GM18909 (cell line): ENCODE results near the gene IL19.
"Not testable (repeated sequence)": the region's sequence is repeated elsewhere in the genome, so short reads cannot be mapped to it uniquely, and the experiment has no call there.

Experiments
- ATAC-seq: cut with Tn5 transposase; IDR thresholded peaks from one replicate; pipeline ENCODE4 v1.9.1; 2021; ENCODE audit warnings: mild to moderate bottlenecking; ENCODE audit not compliant: unreplicated experiment, poor library complexity

IL19 gene

DNA sequence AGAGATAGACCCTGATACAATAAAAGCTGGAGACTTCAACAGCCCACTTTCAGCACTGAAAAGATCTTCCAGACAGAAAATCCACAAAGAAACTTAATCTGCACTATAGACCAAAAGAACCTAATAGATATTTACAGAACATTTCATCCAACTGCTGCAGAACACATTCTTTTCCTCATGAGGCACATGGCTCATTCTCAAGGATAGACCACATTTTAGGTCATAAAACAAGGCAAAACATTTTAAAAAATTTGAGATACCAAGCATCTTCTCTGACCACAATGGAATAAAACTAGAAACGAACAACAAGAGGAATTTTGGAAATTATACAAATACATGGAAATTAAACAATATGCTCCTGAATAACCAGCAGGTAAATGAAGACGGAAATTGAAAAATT, 79.8 kb downstream of the IL19 start:
- ATAC-seq, result no peak

DNA sequence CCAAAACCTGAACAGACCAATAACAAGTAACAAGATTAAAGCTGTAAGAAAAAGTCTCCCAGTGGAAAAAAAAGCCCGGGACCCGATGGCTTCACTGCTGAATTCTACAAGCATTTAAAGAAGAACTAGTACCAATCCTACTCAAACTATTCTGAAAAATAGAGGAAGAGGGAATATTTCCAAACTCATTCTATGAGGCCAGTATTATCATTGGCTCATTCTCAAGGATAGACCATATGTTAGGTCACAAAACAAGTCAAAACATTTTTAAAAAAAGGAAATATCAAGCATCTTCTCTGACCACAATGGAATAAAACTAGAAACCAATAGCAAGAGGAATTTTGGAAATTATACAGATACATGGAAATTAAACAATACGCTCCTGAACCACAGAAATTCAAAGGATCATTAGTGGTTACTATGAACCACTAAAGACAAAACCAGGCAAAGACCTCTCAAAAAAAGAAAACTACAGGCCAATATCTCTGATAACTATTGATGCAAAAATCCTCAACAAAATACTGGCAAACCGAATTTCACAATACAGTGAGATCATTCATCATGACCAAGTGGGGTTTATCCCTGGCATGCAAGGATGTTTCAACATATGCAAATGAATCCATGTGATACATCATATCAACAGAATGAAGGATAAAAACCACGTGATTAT, 80.9 kb downstream of the IL19 start:
- no peak for ATAC-seq

DNA sequence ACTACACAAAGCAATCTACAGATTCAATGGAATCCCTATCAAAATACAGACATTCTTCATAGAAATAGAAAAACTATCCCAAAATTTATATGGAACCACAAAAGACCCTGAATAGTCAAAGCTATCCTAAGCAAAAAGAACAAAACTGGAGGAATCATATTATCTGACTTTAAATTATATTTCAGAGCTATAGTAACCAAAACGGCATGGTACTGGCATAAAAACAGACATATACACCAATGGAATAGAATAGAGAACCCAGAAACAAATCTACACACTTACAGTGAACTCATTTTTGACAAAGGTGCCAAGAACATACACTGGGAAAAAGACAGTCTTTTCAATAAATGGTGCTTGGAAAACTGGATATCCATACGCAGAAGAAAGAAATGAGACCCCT, 82.1 kb downstream of the IL19 start:
- ATAC-seq, result not testable (repeated sequence)

DNA sequence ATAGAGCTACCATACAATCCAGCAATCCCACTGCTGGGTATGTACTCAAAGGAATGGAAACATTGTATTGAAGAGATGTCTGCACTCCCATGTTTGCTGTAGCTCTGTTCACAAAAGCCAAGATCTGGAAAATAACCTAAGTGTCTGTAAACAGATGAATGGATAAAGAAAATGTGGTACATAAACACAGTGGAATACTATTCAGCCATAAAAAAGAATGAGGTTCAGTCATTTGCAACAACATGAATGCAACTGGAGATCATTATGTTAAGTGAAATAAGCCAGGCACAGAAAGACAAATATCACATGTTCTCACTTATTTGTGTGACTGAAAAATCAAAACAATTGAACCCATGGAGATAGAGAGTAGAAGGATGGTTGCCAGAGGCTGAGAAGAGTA, 83.1 kb downstream of the IL19 start:
- ATAC-seq, result not testable (repeated sequence)

DNA sequence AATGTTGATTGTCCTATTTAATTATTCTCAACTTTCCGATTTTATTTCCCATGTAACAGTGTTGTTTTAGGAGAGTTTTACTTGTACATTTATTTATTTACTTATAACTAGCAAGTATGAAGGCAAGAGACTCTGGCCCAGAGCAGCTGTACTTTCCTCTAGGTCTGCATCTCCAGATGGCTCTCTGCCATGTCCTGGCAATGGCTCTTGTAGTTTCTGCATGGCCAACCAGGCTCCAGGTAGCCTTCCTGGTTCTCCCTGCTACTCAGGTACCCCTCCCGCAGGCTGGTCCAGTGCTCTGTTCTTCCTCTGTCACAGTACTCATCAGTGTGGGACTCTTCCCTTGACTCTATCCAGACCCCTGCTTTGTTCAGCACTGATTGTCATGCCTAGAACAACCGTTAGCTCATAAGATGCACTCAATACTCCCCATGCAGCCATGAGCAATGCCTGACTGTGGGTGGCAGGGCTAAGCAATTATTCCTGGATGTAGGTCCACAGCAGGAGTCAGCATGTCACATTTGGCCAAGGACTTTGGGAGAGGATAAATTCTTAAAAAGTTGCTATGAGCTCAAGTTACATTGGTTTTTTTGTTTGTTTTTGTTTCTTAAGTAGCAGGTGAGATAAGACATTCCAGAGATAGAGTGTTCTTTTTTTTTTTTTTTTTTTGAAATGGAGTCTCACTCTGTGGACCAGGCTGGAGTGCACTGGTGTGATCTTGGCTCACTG, 84.0 kb downstream of the IL19 start:
- no peak for ATAC-seq

DNA sequence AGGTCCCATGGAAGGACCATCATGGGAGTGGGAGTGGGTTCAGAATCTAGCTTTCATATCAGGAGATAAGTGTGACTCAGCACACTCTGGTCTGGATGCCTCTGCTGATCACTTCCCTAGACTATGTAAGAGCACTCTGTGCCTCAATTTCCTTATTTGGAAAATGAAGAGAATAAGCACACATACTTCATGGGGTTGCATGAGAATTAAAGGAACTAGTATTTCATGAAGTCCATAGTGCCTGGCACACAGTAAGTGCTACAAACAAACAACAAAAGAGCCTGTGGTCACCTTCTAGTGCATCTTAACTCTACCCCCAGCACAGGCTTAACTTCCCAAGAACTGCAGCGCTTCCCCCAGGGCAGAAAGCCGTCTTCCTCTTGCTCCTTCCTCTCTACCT, 85.3 kb downstream of the IL19 start:
- no peak for ATAC-seq

DNA sequence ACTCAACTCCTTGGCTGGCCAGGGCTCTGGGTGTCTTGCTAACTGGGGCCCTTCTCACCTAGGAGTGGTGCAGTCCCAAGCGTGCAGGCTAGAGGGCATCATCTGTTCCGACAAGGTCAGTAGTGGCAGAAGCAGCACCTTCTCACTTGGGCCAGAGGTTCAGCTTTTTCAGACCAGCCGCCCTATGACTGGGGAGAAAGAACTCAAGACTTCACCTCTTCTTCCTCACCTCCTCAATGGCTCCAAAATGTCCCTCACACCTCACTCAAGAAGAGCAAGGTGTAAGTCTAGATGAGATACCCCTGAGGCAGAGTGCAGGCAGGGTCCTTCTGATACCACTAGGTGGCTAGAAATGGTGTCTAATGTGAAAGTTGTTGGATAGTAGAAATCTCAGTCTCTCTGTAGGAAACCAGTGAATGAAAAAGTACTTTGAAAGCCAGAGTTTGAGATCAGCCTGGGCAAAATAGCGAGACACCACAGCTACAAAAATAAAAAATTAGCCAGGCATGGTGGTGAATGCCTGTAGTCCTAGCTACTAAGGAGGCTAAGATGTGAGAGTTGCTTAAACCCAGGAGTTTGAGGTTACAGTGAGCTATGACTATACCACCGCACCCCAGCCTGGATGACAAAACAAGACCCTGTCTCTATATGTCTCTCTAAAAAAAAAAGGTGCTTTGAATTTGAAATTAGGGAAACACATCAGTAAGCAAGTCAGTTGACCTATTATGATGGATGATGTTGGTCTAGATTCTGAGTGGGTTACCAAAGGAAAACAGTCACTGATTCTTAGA, 86.3 kb downstream of the IL19 start:
- no peak for ATAC-seq

DNA sequence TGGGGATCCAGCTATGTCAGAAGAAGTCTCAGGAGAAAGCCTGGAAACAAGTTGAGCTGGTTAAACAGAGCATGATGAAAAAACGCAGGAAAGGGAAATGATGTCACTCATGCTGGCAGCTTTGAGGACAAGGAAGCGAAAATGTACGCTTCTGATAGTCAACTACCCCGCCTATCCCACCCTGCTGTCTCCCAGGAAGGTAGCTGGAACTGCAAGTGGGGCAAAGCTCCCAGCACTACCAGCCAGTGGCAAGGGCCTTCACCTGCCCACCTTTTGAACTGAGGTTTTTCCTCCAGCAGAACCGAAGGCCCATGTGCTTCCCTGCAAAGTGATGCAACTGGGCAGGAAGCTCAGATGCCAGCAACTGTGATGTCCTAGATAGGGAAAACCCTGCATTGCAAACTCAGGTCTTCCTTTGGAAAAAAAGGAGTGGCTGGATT, 88.5 kb downstream of the IL19 start:
- ATAC-seq, result no peak

DNA sequence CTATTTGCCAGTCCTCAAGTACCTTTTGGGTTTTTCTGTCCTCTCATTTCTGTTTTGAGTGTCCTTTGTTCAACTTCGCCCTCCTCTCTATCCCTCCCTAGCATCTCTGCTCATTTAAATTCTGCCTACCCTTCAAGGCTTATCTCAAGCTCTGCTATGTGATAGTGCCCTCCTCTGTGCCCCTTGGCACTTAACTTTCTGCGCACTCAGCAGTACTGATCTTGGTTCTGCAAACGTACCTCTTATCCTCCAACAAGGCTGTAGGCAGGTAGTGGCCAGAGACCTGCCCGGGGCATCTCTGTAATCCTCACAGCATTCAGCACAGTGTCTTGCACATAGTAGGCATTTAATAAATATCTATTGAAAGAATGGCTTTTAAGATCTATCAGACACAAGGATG, 89.6 kb downstream of the IL19 start:
- ATAC-seq, result no peak

DNA sequence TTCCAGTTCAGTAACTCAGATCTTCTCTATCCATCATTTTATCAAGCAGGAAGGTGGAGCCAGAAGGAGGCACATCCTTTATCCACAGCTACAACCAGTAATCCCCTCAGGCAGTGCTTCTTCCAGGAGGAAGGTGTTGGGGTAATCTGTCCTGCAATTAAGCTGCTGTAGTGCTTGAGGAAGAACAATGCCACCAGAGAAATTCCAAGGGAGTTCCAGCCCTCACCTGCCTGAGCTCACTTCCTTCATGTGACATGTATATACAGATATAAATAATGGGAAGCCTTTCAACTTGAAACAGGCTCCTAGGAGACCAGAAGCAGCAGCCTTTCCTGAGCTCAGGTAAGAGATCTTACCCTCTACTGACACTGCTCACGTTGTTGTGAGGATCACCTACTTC, 92.7 kb downstream of the IL19 start:
- no peak for ATAC-seq

DNA sequence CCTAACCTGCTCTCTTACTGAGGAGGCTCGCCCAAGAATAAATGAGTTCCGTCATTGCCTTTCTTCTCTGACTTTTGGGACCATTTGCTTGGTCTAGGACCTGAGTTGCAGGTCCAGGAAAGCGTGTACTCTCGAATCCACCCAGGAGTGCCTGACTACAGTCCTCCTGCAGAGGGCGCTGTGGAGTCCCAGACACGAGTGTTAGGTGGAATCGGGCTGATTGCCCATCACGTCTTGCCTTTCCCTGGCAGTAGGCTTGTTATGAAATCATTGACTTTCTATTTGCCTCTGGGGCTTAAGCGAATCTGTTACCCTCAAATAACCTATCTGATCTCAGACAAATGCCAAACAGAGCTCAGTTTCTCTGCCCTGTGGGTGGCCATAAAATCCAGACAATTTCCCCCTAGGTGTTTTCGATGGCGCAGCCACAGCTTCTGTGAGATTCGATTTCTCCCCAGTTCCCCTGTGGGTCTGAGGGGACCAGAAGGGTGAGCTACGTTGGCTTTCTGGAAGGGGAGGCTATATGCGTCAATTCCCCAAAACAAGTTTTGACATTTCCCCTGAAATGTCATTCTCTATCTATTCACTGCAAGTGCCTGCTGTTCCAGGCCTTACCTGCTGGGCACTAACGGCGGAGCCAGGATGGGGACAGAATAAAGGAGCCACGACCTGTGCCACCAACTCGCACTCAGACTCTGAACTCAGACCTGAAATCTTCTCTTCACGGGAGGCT, 94.5 kb downstream of the IL19 start, which contains the start of gene IL20:
Gene IL20 (plus strand): TSS at position 685 of the 733 bp plus-strand sequence. CDS start 230 bp downstream, outside the sequence.
- no peak for ATAC-seq

DNA sequence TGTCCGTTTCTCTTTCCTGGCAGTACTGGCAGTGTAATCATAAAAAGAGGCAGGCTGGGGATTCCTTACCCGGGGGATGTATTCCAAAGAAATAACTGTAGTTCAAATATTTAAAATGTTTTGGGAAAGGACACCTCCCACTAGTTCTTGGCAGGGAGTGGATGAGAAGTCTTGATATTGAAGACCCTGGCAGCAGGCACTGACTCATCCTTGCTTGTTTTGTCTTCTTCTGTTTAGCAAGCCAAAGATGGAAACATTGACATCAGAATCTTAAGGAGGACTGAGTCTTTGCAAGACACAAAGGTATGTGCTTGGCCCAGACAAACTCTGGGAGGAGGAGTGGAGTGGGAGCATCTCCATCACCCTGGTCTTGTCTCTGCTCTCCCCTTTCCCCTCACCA, 95.5 kb downstream of the IL19 start:
- no peak for ATAC-seq

DNA sequence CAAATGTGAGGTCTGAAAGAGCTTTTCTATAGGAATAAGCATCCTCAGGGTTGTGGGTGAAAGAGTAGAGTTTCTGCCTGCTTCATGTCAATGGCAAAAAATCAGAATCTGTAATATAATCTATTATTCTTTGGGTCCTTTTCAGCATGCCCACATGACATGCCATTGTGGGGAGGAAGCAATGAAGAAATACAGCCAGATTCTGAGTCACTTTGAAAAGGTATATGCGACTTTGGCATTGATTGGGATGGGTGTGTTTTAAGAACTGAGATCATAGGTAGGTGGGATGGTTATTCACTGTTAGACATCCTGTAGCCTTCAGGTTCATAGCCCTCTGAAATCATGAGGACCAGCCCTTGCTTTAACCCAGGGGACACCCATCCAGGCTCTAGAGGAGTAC, 96.7 kb downstream of the IL19 start:
- ATAC-seq, result no peak

DNA sequence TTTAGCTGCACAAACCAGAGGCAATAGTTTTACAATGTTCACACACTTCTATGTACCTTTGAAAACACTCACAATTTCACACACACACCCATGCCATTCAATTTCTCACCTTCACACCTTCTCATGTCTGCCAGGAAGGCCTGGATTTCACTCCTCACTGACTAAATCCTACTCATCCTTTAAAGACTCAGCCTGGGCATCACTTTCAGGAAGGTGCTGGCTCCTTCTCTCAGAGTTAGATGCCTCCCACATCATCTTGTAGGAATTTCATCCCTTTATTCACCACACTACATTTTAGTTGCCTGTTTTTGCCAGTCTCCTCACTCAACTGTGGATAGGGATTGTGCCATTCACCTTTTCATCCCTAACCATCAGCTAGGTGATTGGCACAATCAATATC, 97.1 kb downstream of the IL19 start:
- ATAC-seq, result no peak

DNA sequence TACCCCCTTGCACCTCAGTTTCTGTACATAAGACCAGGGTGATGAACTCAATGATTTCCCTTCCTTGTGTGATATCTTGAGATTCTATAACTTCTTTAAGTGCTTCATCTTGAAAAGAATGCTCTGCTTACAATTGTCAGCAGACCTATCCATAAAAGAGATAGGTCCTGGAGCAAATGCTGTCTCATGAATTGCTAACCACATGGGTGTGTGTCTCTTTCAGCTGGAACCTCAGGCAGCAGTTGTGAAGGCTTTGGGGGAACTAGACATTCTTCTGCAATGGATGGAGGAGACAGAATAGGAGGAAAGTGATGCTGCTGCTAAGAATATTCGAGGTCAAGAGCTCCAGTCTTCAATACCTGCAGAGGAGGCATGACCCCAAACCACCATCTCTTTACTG, 97.7 kb downstream of the IL19 start:
- ATAC-seq, result no peak

DNA sequence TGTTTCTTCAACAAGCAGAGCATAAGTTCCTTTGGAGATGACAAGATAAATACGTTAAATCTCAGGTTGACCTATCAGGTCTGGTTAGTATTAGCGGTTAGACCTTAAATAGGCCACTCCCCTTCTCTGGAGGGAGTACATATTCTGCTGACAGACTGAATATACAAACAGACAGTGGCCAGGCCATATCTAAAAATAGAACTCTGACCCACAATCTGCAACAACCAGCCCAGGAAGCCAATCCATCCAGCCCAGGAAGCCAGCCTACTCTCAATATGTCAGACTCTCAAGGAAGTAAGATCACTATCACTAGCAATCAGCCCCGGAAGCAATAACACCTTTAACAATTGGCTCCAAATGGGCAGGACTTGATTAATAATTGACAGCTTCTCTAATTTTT, 101.6 kb downstream of the IL19 start:
- no peak for ATAC-seq

DNA sequence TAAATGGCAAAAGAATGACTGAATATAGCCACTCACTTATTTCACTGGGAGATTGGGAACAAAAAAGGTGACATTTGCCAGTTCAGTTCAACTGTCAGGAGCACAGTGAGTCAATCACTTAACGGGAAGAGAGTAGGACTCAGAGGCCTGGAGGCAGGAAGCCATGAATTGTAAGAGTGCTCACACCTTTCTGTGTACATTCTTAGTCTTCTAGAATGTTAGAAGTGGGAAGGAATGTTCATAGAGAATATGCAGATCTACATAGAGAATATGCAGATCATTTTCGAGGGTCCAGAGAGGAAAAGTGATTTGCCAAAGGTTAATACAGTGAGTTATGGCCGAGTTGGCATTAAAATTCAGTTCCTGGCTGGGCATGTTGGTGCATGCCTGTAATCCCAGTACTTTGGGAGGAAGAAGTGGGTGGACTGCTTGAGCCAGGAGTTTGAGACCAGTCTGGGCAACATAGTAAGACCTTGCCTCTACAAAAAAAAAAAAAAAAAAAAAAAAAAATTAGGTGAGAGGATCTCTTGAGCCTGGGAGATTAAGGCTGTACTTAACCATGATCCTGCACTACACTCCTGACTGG, 103.1 kb downstream of the IL19 start:
- ATAC-seq, result no peak

DNA sequence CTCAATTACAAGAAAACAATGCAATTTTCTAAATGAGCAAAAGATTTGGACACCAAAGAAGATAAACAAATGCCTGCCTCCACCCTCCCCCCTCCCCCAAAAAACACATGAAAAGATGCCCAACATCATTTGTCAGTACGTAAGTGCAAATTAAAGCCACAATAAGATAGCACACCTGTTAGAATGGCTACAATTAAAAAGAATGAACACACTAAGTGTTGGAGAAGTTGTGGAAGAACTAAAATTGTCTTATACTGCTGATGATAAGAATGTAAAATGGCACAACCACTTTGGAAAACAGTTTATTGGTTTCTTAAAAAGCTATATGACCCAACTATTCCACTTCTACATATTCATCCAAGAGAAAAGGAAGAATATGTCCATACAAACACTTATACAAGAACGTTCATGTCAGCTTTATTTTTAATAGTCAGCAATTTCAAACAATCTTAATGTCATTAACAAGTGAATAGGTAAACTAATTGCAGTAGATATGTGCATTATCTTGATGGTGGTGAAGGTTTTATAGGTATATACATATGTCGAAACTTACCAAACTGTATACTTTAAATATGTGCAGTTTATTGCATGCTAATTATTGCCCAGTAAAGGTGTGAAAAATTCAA, 105.3 kb downstream of the IL19 start:
- no peak for ATAC-seq

DNA sequence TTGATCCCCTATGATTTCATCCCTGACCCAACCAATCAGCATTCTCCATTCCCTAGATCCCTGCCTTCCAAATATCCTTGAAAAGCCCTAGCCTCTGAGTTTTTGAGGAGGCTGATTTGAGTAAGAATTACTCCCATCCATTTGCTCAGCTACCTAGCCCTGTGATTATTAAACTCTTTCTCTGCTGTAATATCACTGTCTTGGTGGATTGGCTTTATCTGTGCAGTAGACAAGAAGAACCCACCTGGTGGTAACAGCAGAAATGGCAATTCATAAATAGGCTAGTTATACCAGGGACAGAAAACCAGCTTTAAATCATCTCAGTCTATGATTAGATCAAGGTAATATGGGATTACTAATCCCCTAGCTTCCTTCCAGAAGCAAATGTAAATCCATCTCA, 107.9 kb downstream of the IL19 start:
- ATAC-seq, result no peak

DNA sequence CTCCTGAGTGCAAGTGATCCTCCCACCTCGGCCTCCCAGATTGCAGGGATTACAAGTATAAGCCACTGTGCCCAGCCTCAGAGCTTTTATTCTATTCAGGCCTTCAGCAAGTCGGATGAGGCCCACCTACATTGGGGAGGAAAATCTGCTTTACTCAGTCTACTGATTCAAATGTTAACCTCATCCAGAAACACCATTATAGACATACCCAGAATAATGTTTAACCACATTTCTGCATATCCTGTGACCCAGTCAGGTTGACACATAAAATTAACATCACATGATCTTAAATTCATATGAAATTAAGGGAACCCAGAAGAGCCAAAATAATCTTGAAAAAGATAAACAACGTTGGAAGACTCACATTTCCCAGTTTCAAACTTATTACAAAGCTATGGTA, 109.7 kb downstream of the IL19 start:
- no peak for ATAC-seq
